NT2/D1 (cell line): ENCODE measurements around the gene CLTA.
"Not testable (repeated sequence)": the region's sequence is repeated elsewhere in the genome, so short reads cannot be mapped to it uniquely, and the experiment has no call there.

Experiments used
- DNase-seq: peaks from one replicate; pipeline ENCODE4 v3.0.0-alpha.2; 2011; ENCODE audit warnings: low read depth, low spot score
- H3K27me3 ChIP-seq: 2 replicates; pipeline ENCODE4 v1.6.0; 2011; ENCODE audit warnings: mild to moderate bottlenecking; ENCODE audit not compliant: insufficient read length, insufficient read depth
- H3K36me3 ChIP-seq: 2 replicates; pipeline ENCODE4 v1.6.1; 2011; ENCODE audit warnings: mild to moderate bottlenecking, low read length, mixed read lengths; ENCODE audit not compliant: insufficient read depth, insufficient read length
- H3K4me1 ChIP-seq: 2 replicates; pipeline ENCODE4 v1.5.1; 2011; ENCODE audit not compliant: insufficient read depth, insufficient read length
- H3K4me3 ChIP-seq: 2 replicates; pipeline ENCODE4 v1.5.1; 2011; ENCODE audit warnings: low read depth; ENCODE audit not compliant: insufficient read length
- H3K9ac ChIP-seq: 2 replicates; pipeline ENCODE4 v1.6.0; 2011; ENCODE audit warnings: low read depth; ENCODE audit not compliant: insufficient read length
- H3K9me3 ChIP-seq: 2 replicates; pipeline ENCODE4 v1.5.1; 2011; ENCODE audit warnings: mild to moderate bottlenecking, low read length; ENCODE audit not compliant: insufficient read depth
- SUZ12 ChIP-seq: IDR thresholded peaks from 2 replicates; pipeline ENCODE4 v1.6.1; 2011; ENCODE audit not compliant: insufficient read length, insufficient read depth; ENCODE audit errors: extremely low read depth
- YY1 ChIP-seq: IDR thresholded peaks from 2 replicates; pipeline ENCODE4 v1.6.1; 2011; ENCODE audit not compliant: insufficient read length, insufficient read depth
- ZNF274 ChIP-seq: IDR thresholded peaks from 2 replicates; pipeline ENCODE4 v1.6.1; 2011; ENCODE audit warnings: mild to moderate bottlenecking, low read depth, low read length

The CLTA gene

GRCh38 chr9:36177571-36177970 lies 13.2 kb upstream of the CLTA start:
- peaks cover 6% of the 10 kb centered on the region for H3K4me1 ChIP-seq
- TF ChIP-seq ZNF274 (no peak), YY1 (no peak), SUZ12 (no peak)

DNA sequence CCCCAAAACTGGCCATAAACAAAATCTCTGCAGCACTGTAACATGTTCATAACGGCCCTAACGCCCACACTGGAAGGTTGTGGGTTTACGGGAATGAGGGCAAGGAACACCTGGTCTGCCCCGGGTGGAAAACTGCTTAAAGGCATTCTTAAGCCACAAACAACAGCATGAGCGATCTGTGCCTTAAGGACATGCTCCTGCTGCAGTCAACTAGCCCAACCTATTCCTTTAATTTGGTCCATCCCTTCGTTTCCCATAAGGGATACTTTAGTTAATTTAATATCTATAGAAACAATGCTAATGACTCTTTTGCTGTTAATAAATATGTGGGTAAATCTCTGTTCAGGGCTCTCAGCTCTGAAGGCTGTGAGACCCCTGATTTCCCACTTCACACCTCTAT lies 10.5 kb upstream of the CLTA start:
- H3K9me3 ChIP-seq, H3K27me3 ChIP-seq, DNase-seq, H3K4me3 ChIP-seq, H3K4me1 ChIP-seq, H3K36me3 ChIP-seq, H3K9ac ChIP-seq: not testable (repeated sequence)

More at GRCh38 chr9:36177571-36177970, 13.2 kb upstream of the CLTA start:
- Histone ChIP-seq H3K9ac (no peak overlapping the region), H3K36me3 (no peaks in the 10 kb centered on the region), H3K4me3 (no peak overlapping the region), H3K9me3 (peaks cover 10% of the 10 kb centered on the region; the same call in 1 of the 2 replicates), H3K27me3 (no peaks in the 10 kb centered on the region)
- no peak for DNase-seq

- Histone ChIP-seq H3K4me3 (no peak overlapping the region), H3K4me1 (no peaks in the 10 kb centered on the region), H3K9ac (no peak overlapping the region), H3K9me3 (no peaks in the 10 kb centered on the region), H3K36me3 (peaks cover 6% of the 10 kb centered on the region), H3K27me3 (no peaks in the 10 kb centered on the region)
- no peak for DNase-seq
- no peak for TF ChIP-seq YY1
- no peak for TF ChIP-seq ZNF274
- no peak for TF ChIP-seq SUZ12
These were observed 3.3 kb upstream of the CLTA start for GRCh38 chr9:36187414-36187813.

- Histone ChIP-seq H3K36me3 (peaks cover 13% of the 10 kb centered on the region), H3K27me3 (no peaks in the 10 kb centered on the region), H3K9ac (no peak overlapping the region), H3K4me1 (no peaks in the 10 kb centered on the region), H3K9me3 (no peaks in the 10 kb centered on the region), H3K4me3 (no peak overlapping the region)
- TF ChIP-seq ZNF274, result no peak
- DNase-seq, result no peak
These were observed 2.5 kb upstream of the CLTA start for GRCh38 chr9:36188212-36188611.

DNA sequence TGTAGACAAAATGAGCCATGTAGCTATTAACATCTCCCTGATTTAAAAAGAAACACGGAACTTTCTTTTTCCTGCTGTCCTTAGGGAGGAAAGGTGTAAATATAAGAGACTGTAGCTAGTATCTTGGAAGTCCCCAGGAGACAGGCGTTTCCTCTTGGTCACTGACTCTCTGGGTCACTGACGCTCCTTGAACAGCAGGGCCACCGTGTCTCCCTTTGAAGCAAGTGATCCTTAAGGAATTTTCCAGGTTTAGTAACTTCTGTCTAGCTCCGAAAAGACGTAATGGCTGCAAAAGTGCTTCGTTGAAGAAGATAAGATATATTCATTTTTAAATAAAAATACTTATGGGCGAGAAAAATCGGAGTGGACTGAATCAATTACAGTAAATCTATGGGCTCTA lies 745 bp upstream of the CLTA start:
- Histone ChIP-seq H3K9ac (peak overlapping the region; percentile 58), H3K4me3 (peak overlapping the region; percentile 92), H3K9me3 (no peaks in the 10 kb centered on the region), H3K4me1 (no peaks in the 10 kb centered on the region), H3K27me3 (no peaks in the 10 kb centered on the region), H3K36me3 (peaks cover 29% of the 10 kb centered on the region)
- no peak for DNase-seq
- TF ChIP-seq YY1 (no peak), ZNF274 (no peak), SUZ12 (no peak)

GRCh38 chr9:36191290-36191645 lies 547 bp downstream of the CLTA start:
- no peaks in the 10 kb centered on the region for H3K4me1 ChIP-seq
- peak overlapping the region; percentile 96 for H3K9ac ChIP-seq
- DNase-seq, result no peak

GRCh38 chr9:36191686-36192085 lies 965 bp downstream of the CLTA start:
- no peak for DNase-seq
- Histone ChIP-seq H3K4me1 (no peaks in the 10 kb centered on the region), H3K36me3 (peaks cover 39% of the 10 kb centered on the region), H3K4me3 (peak overlapping the region; percentile 92), H3K27me3 (no peaks in the 10 kb centered on the region), H3K9ac (peak overlapping the region; percentile 96), H3K9me3 (no peaks in the 10 kb centered on the region)
- TF ChIP-seq ZNF274 (no peak), YY1 (no peak), SUZ12 (no peak)

More at GRCh38 chr9:36191290-36191645, 547 bp downstream of the CLTA start:
- H3K9me3 ChIP-seq, result no peaks in the 10 kb centered on the region
- peaks cover 36% of the 10 kb centered on the region for H3K36me3 ChIP-seq
- no peaks in the 10 kb centered on the region for H3K27me3 ChIP-seq
- TF ChIP-seq YY1, result no peak
- H3K4me3 ChIP-seq, result peak overlapping the region; percentile 92

DNA sequence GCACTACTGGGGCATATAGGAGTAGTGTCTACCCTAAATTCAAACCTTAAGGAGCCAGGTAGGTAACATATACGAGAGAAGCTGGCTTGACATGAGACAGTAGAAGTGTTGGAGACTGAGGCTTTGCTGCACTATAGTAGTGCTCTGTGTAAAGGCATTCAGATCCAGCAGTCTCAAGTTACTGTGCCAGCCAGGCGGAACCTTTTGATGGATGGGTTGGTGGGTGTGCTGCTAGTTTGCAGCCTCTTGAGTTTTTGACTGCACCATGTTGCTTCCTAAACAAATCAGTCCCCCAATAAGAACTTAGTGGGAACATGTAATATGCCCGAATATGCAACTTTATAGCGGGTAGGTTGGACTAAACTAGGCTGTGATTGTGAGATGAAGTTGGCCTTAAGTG lies 1.5 kb downstream of the CLTA start:
- Histone ChIP-seq H3K9ac (peak overlapping the region; percentile 96), H3K36me3 (peaks cover 44% of the 10 kb centered on the region), H3K4me3 (peak overlapping the region; percentile 92), H3K4me1 (no peaks in the 10 kb centered on the region), H3K9me3 (no peaks in the 10 kb centered on the region), H3K27me3 (no peaks in the 10 kb centered on the region)
- DNase-seq, result no peak
- TF ChIP-seq ZNF274 (no peak), YY1 (no peak), SUZ12 (no peak)
